NK-92 (cell line): ENCODE results near the gene CLEC10A.
"Not testable (repeated sequence)": the region's sequence is repeated elsewhere in the genome, so short reads cannot be mapped to it uniquely, and the experiment has no call there.

Experiments
- DNase-seq: peaks from one replicate; lab custom pipeline; 2025; ENCODE audit not compliant: unreplicated experiment; lab: John Stamatoyannopoulos, UW

The CLEC10A gene

DNA sequence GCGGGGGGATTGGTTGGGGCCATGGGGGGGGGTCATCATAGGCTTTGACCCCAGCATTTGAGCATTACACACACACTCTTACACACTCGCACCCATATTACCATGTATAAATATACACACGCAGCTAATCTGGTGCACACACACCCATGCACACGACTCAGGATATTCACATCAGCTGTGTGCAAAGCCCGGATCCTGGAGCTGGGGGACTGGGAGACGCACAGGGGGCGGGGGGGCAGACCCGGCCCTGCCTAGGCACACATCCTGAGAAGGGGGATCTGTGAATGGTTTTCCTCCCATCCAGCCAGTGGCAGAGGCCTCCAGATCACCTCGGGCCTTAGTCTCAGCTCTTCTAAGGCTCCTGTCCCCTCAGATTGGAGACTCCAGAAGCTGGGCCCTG is 28.9 kb upstream of the CLEC10A start:
- no peak for DNase-seq

DNA sequence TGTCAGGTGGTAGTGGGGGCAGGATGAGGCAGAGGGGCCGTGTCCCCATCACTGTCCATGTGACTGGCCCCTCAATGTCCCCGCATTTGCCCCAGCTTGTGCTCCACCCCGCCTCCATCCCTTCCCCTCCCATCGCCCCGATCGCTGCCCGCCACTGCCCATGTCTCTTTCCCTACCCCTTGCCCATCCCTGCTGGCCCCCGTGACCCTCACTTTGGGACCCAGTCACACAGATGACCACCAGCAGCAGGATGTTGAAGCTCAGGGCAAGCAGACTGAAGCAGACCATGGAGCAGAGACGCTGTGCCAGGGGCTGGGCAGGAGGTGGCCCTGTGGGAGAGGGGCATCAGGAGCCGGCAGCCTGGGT is 28.5 kb upstream of the CLEC10A start:
- no peak for DNase-seq

DNA sequence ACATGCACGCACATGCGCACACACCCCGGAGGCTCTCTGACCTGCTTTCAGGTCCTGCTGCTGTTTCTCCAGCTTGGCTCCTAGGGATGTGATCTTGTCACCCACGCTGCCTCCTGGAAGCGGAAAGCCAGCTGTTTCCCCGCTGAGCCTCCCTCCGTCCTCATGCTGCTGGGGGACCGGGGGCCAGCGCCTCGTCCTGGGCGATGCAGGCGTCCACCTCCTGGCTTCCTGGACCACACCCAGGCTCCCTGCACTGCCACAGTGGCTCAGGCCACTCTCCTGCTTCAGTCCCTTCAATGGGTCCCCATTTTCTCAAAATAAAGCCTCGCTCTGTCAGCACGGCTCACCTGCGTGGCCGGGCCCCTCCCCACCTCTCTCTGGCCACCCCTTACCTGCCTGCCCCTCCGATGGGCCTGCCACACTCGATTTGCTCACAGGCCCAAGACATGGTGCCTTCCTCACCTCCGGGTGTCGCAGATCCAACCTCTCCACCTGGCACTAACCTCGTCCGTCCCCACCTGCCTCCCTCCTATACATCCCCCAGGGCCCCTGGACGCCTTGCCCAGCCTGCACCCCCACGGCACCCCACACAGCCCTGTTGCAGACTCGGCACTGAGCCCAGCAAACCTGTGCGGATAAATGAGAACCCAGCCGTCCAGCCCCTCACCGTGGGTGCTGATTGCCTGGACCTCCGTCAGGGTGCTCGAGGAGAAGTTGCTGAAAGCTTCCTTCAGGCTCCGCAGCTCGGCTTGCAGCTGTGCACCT is 27.9 kb upstream of the CLEC10A start:
- DNase-seq, result no peak

DNA sequence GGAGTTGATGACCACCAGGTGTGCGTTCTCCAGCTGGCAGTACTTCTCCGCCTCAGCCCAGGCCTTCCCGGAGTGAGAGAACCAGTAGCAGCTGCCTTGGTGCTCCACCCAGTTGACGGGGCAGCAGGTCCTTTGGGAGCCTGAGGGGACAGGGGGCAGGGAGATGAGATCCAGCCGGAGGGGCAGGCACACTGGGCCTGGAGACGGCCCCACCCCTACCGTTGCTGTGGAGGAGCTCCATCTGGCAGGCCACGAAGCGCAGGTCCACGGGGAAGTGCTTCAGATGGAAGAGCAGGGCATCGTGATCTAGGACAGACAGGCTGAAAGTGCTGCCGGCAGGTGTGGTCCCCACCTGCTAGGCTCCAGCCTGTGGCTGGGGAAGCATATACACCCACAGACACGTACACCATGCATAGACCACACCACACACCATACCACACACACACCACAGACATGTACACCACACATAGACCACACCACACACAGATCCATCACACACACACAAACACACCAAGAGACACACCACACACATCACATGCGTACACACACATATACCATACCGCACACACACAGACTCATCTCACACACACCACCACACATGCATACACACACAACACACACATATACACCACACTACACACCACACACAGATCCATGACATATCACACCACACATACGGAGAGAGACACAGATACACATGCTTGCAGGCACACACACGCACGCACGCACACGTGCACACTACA is 27.1 kb upstream of the CLEC10A start:
- no peak for DNase-seq

DNA sequence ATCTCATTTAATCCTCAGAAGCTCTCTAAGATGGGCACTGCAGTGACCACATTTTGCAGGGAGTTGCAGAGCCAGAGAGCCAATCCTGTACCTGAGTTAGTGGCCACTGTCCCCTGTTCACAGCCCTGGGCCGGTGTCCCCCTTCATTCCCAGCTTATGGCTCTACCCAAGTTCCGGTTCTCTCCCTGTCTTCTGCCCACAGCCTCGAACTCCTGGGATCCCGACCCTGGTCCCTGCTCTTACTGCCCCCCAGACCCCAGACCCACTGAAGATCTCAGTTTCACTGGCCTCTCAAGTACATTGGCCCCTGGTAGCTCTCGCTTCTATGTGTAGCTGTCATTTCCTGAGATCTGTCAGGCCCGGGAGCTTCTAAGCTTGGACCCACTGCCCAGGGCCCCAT is 22.4 kb upstream of the CLEC10A start:
- DNase-seq, result no peak

DNA sequence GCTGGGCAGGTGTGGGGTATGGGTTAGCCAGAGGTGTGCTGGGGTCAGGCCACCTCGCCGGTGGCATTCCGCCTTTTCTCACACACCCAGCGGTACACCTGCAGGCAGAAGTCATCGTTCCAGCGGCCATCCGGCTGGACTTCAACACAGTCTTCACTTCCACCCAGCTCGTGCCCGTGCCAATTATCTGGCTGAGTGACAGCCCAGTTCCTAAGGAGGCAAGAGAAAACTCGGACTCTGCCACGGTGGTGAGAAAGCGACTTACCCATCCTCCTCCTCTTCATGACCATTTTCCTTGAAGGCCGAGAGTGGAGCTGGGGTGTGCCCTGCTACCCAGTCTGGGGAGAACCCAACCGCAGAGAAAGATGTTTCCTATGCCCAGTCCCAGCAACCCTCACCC is 21.5 kb upstream of the CLEC10A start:
- DNase-seq, result no peak

DNA sequence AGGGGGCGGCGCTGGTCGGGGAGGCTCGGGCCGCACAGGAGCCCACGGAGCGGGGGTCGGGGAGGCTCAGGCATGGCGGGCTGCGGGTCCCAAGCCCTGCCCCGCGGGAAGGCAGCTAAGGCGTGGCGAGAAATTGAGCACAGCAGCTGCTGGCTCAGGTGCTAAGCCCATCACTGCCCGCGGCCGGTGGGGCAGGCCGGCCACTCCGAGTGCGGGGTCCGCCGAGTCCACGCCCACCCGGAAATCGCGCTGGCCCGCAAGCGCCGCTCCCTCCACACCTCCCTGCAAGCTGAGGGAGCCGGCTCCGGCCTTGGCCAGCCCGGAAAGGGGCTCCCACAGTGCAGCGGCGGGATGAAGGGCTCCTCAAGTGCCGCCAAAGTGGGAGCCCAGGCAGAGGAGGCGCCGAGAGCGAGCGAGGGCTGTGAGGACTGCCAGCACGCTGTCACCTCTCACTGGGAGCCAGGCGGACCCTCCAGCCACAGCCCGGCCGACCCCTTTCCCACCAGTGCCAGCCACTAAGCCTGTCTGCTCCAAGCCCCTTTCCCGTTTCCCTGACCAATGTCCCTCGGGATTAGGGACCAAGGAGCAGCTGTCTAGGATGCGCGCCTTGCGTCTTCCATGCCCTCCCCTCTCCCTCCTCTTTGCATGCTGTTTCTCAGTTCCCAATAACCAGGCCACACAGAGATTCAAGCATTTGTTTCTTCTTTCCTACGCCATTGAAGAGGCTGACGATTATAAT is 20.8 kb upstream of the CLEC10A start:
- not testable (repeated sequence) for DNase-seq

DNA sequence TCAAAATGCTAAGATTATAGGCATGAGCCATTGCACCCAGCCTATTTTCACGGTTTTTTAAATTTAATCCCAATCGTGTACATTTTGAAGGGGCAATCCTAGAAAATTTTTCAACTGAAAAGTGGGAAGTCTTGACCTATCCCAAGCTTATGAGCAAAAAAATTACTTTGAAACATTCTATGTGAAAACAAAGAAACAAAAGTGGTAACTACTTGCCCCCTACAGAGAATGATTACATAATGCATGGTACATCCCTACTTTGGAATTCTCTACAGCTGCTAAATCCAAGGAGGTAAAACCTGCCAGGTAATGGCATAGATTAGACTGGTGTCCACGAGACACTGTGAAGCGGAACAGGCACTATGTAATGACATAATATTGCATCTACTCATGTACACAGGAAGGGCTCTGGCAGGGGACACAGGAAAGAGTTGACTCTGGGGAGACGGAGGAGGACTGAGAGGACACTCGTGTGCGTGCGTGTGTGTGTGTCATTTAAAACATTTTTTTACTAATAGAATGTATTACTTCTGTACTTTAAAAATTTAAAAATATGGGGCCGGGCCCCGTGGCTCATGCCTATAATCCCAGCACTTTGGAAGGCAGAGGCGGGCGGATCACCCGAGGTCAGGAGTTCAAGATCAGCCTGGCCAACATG is 18.9 kb upstream of the CLEC10A start:
- DNase-seq, result no peak

DNA sequence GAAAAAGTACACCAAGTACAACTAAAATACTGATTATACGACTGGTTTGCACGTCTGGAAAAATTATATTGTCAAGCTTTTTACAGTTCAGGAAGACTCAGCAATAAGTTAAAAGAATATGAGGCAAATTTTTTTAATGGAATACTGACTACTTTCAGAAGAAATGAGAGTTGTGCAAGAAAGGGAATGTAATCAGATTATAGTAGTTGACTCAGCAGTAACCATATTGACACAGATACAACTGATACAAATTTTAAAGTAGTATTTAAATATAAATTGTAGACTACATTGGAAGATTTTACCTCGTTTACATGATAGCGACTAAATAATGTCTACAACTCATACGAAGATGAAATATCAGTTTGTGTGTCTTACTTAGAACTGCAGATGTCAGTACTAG is 17.9 kb upstream of the CLEC10A start:
- no peak for DNase-seq

DNA sequence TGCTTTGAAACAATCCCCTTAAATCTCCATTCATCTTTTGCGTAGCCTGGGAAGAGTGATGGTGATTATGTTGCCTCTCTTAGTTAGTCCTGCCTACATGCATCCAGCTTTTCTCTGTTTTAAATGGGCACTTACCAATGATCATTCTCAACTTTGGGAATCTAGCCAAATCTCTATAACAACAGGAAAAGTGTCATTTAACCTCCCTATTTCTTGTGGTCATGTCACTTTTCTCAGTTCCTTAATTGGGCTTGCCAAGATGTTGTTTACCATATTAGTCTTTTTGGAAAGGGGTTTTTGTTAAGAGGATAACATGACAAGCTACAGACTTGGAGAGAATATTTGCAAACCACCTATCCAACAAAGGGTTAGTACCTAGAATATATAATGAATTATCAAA is 15.6 kb upstream of the CLEC10A start:
- DNase-seq, result no peak

DNA sequence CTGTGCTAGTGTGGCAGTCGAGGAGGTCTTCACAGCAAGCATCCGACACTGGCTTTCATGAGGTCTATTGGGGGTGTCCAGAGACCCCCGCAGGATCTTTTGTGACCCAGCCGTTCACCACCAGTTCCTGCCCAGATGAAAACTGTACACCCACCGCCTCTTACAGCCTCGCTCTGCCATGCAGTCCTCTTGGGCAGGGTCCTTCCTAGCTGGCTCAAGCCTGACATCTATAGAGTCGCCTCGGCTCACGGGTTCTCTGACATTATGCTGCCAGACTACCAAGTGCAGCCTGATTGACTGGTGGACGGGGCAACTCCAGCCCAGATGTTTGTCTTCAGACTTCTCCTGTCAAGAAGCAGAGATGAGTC is 14.6 kb upstream of the CLEC10A start:
- no peak for DNase-seq

DNA sequence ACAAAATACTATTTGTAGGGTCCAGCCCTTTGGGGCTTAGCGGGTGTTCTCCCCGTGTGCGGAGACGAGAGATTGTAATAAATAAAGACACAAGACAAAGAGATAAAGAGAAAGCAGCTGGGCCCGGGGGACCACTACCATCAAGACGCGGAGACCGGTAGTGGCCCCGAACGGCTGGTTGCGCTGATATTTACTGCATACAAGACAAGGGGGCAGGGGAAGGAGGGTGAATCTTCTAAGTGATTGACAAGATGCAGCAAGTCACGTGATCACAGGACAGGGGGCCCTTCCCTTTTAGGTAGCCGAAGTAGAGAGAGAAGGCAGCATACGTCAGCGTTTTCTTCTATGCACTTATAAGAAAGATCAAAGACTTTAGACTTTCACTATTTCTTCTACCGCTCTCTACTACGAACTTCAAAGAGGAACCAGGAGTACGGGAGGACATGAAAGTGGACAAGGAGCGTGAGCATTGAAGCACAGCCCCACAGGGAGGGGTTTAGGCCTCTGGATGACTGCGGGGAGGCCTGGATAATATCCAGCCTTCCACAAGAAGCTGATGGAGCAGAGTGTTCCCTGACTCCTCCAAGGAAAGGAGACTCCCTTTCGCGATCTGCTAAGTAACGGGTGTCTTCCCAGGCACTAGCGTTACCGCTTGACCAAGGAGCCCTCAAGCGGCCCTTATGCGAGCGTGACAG is 11.4 kb upstream of the CLEC10A start:
- not testable (repeated sequence) for DNase-seq

DNA sequence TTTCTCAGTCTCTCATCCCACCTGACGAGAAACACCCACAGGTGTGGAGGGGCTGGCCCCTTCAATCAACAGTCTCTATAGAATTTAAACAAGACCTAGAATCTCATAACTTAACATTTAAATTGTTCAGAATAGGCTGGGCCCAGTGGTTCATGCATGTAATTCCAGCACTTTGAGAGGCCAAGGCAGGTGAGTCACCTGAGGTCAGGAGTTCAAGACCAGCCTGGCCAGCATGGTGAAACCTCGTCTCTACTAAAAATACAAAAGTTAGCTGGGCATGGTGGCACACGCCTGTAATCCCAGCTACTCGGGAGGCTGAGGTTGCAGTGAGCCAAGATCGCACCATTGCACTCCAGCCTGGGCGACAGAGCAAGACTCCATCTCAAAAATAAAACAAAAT is 9.5 kb upstream of the CLEC10A start:
- not testable (repeated sequence) for DNase-seq

DNA sequence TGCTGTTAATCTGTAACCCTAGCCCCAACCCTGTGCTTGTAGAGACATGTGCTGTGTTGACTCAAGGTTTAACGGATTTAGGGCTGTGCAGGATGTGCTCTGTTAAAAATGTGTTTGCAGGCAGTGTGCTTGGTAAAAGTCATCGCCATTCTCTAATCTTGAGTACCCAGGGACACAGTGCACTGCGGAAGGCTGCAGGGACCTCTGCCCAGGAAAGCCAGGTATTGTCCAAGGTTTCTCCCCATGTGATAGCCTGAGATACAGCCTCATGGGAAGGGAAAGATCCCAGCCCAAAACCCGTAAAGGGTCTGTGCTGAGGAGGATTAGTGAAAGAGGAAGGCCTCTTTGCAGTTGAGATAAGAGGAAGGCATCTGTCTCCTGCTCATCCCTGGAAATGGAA is 8.4 kb upstream of the CLEC10A start:
- DNase-seq, result not testable (repeated sequence)

DNA sequence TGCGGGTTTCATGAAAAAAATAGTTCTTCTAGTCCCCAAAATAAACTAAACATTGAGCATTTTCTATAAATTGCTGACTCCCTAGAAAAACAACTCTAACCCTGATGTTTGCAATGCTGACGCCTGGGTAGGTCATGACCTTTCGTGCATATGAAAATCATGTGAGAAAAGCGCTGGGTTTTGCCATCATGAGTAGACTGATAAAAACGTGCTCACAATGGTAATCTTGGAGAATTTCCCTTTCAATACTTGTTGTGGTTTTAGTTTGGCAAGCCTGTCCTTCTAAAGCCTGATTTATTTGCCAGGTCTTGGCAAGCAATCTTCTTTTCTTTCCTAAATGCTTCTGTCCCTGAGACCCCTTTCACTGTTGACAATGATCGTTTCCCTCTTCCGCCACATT is 4.0 kb upstream of the CLEC10A start:
- no peak for DNase-seq

DNA sequence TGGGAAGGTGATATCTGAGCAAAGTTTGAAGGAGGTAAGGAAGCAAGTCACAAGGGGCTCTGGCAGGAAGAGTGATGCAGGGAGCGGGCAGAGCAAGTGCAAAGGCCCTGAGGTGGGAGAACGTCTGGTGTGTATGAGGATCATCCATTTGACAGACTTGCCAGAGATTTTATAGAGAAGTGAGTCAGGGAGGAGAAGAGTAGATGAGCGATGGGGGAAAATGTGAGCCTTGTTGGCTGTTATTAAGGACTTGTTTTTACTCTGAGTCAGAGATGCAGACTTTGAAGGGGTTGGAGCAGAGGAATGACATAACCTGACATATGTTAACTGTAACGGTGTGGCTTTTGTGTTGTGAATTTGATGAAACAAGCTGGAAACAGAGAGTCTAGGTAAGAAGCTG is 3.5 kb upstream of the CLEC10A start:
- DNase-seq, result no peak

DNA sequence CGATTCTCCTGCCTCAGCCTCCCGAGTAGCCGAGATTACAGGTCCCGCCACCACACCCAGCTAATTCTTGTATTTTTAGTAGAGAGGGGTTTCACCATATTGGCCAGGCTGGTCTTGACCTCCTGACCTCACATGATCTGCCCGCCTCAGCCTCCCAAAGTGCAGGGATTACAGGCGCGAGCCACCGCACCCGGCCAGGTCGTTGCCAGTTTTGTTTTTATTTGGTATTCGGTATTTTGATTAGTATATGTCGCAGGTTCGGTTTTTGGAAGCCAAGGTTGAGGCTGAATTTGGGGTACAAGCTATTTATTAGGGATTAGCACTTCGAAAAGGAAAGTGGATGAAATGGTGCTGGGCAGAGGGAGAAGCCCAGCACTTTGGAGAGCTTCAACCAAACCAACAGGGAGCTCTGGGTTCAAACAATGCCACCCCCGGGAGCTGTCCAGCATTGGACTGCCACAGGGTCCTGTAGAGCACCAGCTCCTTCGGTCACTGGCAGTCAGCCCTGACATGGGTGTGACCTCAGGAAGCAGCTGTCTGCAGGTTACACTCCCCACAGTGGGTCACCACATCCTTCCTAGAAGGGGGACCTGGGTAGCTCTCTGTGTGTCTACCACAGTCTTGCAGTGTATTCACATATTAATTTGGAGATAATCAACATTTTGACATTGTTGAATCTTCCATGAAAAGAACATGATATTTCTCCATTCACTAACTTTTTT is 1.5 kb upstream of the CLEC10A start:
- DNase-seq, result no peak

DNA sequence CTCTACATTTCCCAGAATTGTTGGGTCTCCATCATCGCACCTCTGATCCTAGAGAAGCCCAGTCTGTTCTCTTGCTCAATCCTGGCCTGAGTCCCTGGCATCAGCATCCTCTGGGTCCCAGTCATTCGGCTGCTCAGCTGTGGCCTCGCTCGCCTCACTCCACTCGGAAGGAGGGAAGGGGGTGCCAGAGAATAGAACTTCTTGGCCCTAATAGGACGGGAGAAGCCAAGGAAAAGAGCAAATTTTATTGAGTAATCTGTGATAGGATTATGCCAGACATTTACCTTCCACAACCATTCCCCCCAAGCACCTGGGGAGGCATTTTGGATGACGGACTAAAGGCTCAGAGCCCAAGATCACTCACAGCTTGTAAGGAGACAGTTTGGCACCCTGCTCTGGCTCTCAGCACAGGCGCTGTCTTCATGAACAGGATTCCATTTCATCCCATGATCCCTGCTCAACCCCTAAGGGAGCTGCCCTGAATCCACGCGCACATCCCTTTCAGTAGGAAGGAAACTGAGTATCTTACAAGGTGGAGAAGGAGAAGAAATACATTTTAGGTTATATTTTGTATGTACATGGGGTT is 498 bp upstream of the CLEC10A start:
- no peak for DNase-seq

DNA sequence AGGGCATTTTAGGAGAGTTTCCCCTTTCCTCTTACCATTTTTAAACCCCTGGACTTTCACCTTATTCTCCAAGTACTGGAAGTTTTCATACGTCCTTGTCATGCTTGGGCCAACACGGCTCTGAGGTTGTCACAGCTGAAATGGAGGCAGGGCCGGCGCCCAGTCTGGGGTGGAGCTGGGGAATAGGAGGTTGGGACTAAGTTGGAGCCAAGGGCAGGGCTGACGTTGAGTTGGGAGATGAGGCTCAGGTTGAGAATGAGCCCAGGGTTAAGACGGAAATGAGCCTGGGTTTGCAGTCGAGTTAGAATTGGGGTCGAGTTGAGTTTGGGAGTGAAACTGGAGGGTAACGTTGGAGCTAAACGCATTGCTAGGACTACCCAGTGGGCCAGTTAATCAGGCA is 1.3 kb downstream of the CLEC10A start:
- DNase-seq, result no peak
